CD4-positive, alpha-beta memory T cell (primary cell): ENCODE measurements around the gene JADE1. TPM values are rescaled to one million over a fixed set of nuclear protein-coding genes. Genes with fewer than 3 reads are reported as not detected.

Experiments
- CTCF ChIA-PET: fragments of 350-600 bp; sonication (Branson Sonifier 250); formaldehyde crosslinking; loops from one replicate; lab custom pipeline; 2021; ENCODE audit warnings: inconsistent platforms; ENCODE audit not compliant: partially characterized antibody; lab: Charles Lee
- POLR2A ChIA-PET: fragments of 350-600 bp; sonication (Branson Sonifier 250); formaldehyde crosslinking; loops from one replicate; lab custom pipeline; 2021; ENCODE audit not compliant: partially characterized antibody; lab: Charles Lee
- DNase-seq, 5 donors: peaks; one replicate each; pipeline versions ENCODE4 v3.0.0 to v3.0.0-alpha.2; 2020 to 2022; ENCODE audit warnings: mixed read lengths in 1 of 5
- H3K27ac ChIP-seq: one replicate; pipeline ENCODE4 v1.7.0; 2013; ENCODE audit warnings: low read depth, low read length
- H3K27me3 ChIP-seq: 2 replicates; pipeline ENCODE4 v1.7.0; 2013; ENCODE audit warnings: mild to moderate bottlenecking, low read length, moderate library complexity; ENCODE audit not compliant: insufficient read depth
- H3K36me3 ChIP-seq: 2 replicates; pipeline ENCODE4 v1.7.0; 2013; ENCODE audit warnings: mild to moderate bottlenecking, low read length, moderate library complexity; ENCODE audit not compliant: insufficient read depth
- H3K4me1 ChIP-seq: 2 replicates; pipeline ENCODE4 v1.7.0; 2013; ENCODE audit warnings: mild to moderate bottlenecking, low read length, moderate library complexity; ENCODE audit not compliant: insufficient read depth
- H3K4me3 ChIP-seq, 2 donors: one replicate each; pipeline ENCODE4 v1.7.0; 2013; ENCODE audit warnings: low read length in 2 of 2, mild to moderate bottlenecking in 1 of 2
- H3K9me3 ChIP-seq, 2 donors: one replicate each; pipeline ENCODE4 v1.7.0; 2013; ENCODE audit warnings: low read length in 2 of 2, control low read depth in 1 of 2; ENCODE audit not compliant: control insufficient read depth in 1 of 2
- H3K27ac Mint-ChIP-seq, 7 donors: one replicate each; pipeline ENCODE4 v1.8.0; 2020 to 2021; ENCODE audit warnings: mixed read lengths in 7 of 7, mild to moderate bottlenecking in 6 of 7, inconsistent platforms in 3 of 7, moderate library complexity in 3 of 7
- H3K27me3 Mint-ChIP-seq, 2 donors: one replicate each; pipeline ENCODE4 v1.8.0; 2020 to 2021; ENCODE audit warnings: mixed read lengths in 2 of 2
- H3K36me3 Mint-ChIP-seq, 2 donors: one replicate each; pipeline ENCODE4 v1.8.0; 2020 to 2021; ENCODE audit warnings: mixed read lengths in 2 of 2, inconsistent platforms in 1 of 2, mild to moderate bottlenecking in 1 of 2
- H3K4me1 Mint-ChIP-seq, 4 donors: one replicate each; pipeline ENCODE4 v1.8.0; 2020 to 2021; ENCODE audit warnings: mixed read lengths in 4 of 4, mild to moderate bottlenecking in 1 of 4
- H3K4me3 Mint-ChIP-seq, 8 donors: one replicate each; pipeline ENCODE4 v1.8.0; 2020 to 2021; ENCODE audit warnings: mixed read lengths in 8 of 8, mild to moderate bottlenecking in 7 of 8, moderate library complexity in 6 of 8, inconsistent platforms in 3 of 8
- H3K9me3 Mint-ChIP-seq, 8 donors: one replicate each; pipeline ENCODE4 v1.8.0; 2020 to 2021; ENCODE audit warnings: mixed read lengths in 8 of 8, mild to moderate bottlenecking in 5 of 8, inconsistent platforms in 3 of 8, moderate library complexity in 1 of 8
- intact Hi-C: fragments of 100-400 bp; cut with micrococcal nuclease; formaldehyde crosslinking; loops from one replicate; pipeline ENCODE4 v1.15.1; 2023
- polyA plus RNA-seq, 2 donors: library from polyadenylated mRNA; unstranded; fragments of 300-500 nt; fragmentation: Illumina TruSeq; gene quantifications; one replicate each; pipeline ENCODE4 v1.2.3, GENCODE V29; 2021
- total RNA-seq, 2 experiments: library from RNA; stranded (reverse); gene quantifications; one replicate each; pipeline ENCODE4 v1.2.3, GENCODE V29; 2021

The JADE1 gene
- total and polyA plus RNA-seq, 4 experiments from 2014 or later = 44.9 to 67.3 (median 59.9) TPM

DNA sequence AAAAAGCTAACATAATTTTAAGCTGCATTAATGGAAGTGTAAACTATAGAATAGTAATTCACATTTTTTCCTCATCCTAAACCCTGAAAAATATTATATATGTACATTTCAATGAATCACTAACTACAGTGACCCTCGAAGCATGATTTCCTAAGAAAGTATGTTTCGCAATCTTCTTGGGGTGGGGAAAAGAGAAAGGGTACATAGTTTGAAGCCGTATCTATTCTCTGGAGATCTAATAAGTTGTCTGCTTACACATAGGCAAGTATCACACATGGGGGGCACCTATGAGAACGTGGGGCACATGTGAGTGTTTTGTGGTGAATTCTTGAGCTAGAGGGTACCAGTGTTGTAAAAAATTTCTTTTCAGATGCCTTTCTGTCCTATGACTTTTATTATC, 71.2 kb downstream of the JADE1 start:
- H3K4me1 Mint-ChIP-seq = peaks cover 0 to 3% (median under 1%) of the 10 kb centered on the region in 4 donors
- intact Hi-C loops = no loop called here
- no peak overlapping the region for H3K4me3 ChIP-seq
- H3K27me3 ChIP-seq = no peaks in the 10 kb centered on the region
- no peak overlapping the region for H3K4me3 Mint-ChIP-seq
- no peak for DNase-seq
- no peak overlapping the region for H3K27ac ChIP-seq
- no peaks in the 10 kb centered on the region for H3K27me3 Mint-ChIP-seq
- ChIA-PET CTCF (no interaction called here), POLR2A (no interaction called here)
- no peaks in the 10 kb centered on the region for H3K9me3 ChIP-seq
- H3K4me1 ChIP-seq = no peaks in the 10 kb centered on the region
- peak overlapping the region in 1 of 7 donors; percentile 0 for H3K27ac Mint-ChIP-seq
- peaks cover 4% of the 10 kb centered on the region for H3K36me3 ChIP-seq
- no peaks in the 10 kb centered on the region for H3K9me3 Mint-ChIP-seq
- peaks cover 11 to 12% of the 10 kb centered on the region in 2 donors for H3K36me3 Mint-ChIP-seq

DNA sequence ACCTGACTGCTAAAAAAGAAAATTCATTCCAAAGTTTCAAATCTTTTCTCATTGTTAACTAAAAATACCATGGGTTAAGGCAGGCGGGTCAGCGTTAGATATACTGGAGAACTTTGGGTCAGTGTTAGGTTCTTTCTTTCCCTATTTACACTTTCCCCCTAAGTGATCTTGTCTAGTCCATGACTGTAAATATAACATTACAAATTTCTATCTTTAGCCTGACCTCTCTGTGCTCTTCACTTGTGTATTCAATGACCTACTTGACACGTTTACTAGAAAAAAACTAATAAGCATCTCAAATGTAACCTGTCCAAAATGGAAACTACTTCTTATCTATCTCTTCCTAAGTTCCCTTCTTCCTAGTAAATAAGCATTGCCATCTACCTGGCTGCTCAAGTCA, 95.3 kb downstream of the JADE1 start:
- no peak overlapping the region for H3K27ac Mint-ChIP-seq
- Histone ChIP-seq H3K4me3 (no peak overlapping the region), H3K27ac (no peak overlapping the region), H3K4me1 (no peaks in the 10 kb centered on the region), H3K36me3 (no peaks in the 10 kb centered on the region), H3K9me3 (no peaks in the 10 kb centered on the region), H3K27me3 (no peaks in the 10 kb centered on the region)
- no peak overlapping the region for H3K4me3 Mint-ChIP-seq
- peaks cover 0 to 5% (median 0%) of the 10 kb centered on the region in 8 donors for H3K9me3 Mint-ChIP-seq
- no peaks in the 10 kb centered on the region for H3K27me3 Mint-ChIP-seq
- intact Hi-C loops = no loop called here
- ChIA-PET CTCF (interaction anchor here (1.0 to 1.4 kb wide), 2 partner anchors 11 to 18 kb away, joined by 3 read pairs; no protein-coding TSS in a partner anchor), POLR2A (no interaction called here)
- peaks cover 0 to 1% (median 0%) of the 10 kb centered on the region in 4 donors for H3K4me1 Mint-ChIP-seq
- peaks cover 7 to 23% of the 10 kb centered on the region in 2 donors for H3K36me3 Mint-ChIP-seq
- no peak for DNase-seq

DNA sequence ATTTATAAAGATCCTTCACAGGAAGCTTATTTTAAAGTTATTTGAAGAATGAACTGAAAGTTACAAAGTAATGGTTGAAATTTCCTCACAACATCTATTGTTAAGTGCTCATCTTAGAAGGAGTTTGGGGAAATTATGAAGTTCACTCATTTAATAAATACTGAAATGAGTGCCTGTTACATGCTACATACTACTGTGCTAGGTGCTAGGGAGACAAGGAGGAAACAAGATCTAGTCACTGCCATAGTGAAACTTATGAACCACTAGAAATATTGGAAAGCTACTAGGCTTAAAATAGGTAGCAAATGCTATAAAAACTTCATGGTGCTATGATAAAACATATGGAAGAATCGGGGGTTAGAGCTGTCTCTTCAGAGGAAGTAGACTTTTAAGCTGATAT, 97.1 kb downstream of the JADE1 start:
- Histone ChIP-seq H3K36me3 (no peaks in the 10 kb centered on the region), H3K27ac (no peak overlapping the region), H3K4me1 (no peaks in the 10 kb centered on the region), H3K9me3 (no peaks in the 10 kb centered on the region), H3K27me3 (no peaks in the 10 kb centered on the region), H3K4me3 (no peak overlapping the region)
- intact Hi-C loops = no loop called here
- POLR2A ChIA-PET = no interaction called here
- CTCF ChIA-PET = no interaction called here
- Mint-ChIP-seq H3K27ac (no peak overlapping the region), H3K4me3 (no peak overlapping the region), H3K36me3 (peaks cover 7 to 23% of the 10 kb centered on the region in 2 donors), H3K27me3 (no peaks in the 10 kb centered on the region), H3K4me1 (peaks cover 0 to 1% (median 0%) of the 10 kb centered on the region in 4 donors), H3K9me3 (peaks cover 0 to 3% (median 0%) of the 10 kb centered on the region in 8 donors)
- no peak for DNase-seq

DNA sequence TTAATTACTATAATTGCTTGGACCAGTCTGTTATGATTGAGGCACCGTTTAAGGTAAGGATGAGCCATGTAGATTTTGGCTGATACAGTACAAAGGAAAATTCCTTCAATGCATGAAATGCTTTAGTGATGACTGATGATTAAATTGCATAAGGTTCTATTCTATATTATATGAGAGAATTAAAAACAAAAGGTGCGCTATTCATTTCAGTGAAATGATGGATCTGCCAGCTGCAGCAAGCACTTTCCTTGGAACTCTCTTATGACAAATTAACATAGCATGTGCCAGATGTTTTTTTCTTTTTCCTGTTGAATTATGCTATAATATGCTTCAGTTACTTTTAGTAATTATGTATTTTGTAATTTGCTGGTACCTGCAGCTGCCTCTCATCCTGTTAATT, 98.5 kb downstream of the JADE1 start:
- no peaks in the 10 kb centered on the region for H3K27me3 Mint-ChIP-seq
- DNase-seq = no peak
- H3K36me3 ChIP-seq = no peaks in the 10 kb centered on the region
- H3K4me3 Mint-ChIP-seq = no peak overlapping the region
- peaks cover 0 to 14% of the 10 kb centered on the region in 2 donors for H3K36me3 Mint-ChIP-seq
- POLR2A ChIA-PET = no interaction called here
- H3K27ac ChIP-seq = no peak overlapping the region
- H3K4me1 Mint-ChIP-seq = peaks cover 0 to 1% (median 0%) of the 10 kb centered on the region in 4 donors
- no peaks in the 10 kb centered on the region for H3K4me1 ChIP-seq
- CTCF ChIA-PET = no interaction called here
- intact Hi-C loops = no loop called here
- no peak overlapping the region for H3K4me3 ChIP-seq
- H3K27ac Mint-ChIP-seq = no peak overlapping the region
- H3K9me3 ChIP-seq = no peaks in the 10 kb centered on the region
- H3K27me3 ChIP-seq = no peaks in the 10 kb centered on the region
- H3K9me3 Mint-ChIP-seq = no peaks in the 10 kb centered on the region

DNA sequence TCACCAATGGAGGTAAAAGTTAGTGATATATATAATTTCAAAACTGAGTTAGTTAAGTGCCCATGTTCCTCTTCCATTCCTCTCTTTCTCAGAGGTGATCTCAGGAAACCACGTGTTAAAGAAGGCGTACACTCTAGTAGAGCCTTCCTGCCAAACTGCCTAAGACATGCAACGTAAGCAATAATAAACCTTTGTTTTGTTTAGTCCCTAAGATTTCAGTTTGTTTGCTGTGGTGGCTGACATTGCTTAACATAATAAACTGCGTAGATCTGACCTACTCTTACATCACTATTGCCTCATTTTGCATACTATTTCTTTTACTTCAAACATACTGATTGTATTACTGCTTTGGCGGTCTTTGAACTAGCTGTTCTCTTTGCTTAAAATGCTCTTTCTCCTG, 99.2 kb downstream of the JADE1 start:
- H3K9me3 Mint-ChIP-seq = no peaks in the 10 kb centered on the region
- peaks cover 0 to 14% of the 10 kb centered on the region in 2 donors for H3K36me3 Mint-ChIP-seq
- peaks cover 0 to 1% (median 0%) of the 10 kb centered on the region in 4 donors for H3K4me1 Mint-ChIP-seq
- Histone ChIP-seq H3K9me3 (no peaks in the 10 kb centered on the region), H3K4me1 (no peaks in the 10 kb centered on the region), H3K27me3 (no peaks in the 10 kb centered on the region), H3K27ac (no peak overlapping the region), H3K36me3 (no peaks in the 10 kb centered on the region), H3K4me3 (no peak overlapping the region)
- no peak overlapping the region for H3K27ac Mint-ChIP-seq
- no peak overlapping the region for H3K4me3 Mint-ChIP-seq
- DNase-seq = no peak
- CTCF ChIA-PET = no interaction called here
- no peaks in the 10 kb centered on the region for H3K27me3 Mint-ChIP-seq
- intact Hi-C loops = no loop called here
- POLR2A ChIA-PET = no interaction called here

DNA sequence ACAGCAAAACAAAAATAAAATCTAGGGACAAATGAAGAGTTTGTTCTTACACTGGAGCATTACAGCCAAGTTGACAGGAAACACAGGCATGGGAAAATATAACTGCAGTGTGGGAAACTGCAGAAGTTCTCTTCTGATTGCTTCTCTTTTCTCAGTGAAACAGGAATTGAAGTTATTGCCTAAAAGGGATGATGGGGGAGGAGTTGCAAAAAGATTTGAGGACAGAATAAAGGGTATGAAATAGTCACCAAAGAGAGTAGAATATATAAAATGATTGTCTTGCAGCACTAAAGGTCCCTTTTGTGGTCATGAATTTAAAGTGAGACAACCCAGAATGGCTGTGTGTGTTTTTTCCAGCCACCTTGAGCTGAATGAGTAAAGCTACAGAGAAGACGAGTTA, 103.7 kb downstream of the JADE1 start:
- Histone ChIP-seq H3K27ac (no peak overlapping the region), H3K27me3 (no peaks in the 10 kb centered on the region), H3K9me3 (no peaks in the 10 kb centered on the region), H3K4me1 (peaks cover 7% of the 10 kb centered on the region), H3K36me3 (no peaks in the 10 kb centered on the region), H3K4me3 (no peak overlapping the region)
- POLR2A ChIA-PET = no interaction called here
- H3K9me3 Mint-ChIP-seq = no peaks in the 10 kb centered on the region
- no peak for DNase-seq
- peaks cover 6 to 9% (median 8%) of the 10 kb centered on the region in 4 donors for H3K4me1 Mint-ChIP-seq
- CTCF ChIA-PET = no interaction called here
- no peaks in the 10 kb centered on the region for H3K27me3 Mint-ChIP-seq
- H3K27ac Mint-ChIP-seq = no peak overlapping the region
- no peak overlapping the region for H3K4me3 Mint-ChIP-seq
- intact Hi-C loops = no loop called here
- peaks cover 0 to 12% of the 10 kb centered on the region in 2 donors for H3K36me3 Mint-ChIP-seq

DNA sequence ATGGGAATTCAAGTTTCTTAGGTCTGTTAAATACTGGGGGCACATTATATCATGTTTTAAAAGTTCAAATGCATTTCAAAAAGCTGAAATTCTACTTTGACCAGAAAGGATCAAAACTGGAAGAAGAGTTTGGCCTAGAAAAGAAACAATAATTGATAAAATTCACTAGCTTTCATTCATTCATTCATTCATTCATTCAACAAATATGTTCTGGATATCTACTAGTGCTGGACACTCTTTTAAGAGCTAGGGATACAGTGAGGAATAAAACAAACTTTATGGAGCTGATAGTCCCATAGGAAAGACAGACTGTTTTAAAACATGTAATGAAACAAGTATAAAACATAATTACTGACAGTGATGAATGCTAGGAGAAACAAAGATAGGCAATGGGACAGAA, 106.0 kb downstream of the JADE1 start:
- Mint-ChIP-seq H3K27me3 (no peaks in the 10 kb centered on the region), H3K27ac (no peak overlapping the region), H3K9me3 (no peaks in the 10 kb centered on the region), H3K4me1 (peaks cover 18 to 23% (median 20%) of the 10 kb centered on the region in 4 donors), H3K4me3 (no peak overlapping the region), H3K36me3 (peaks cover 0 to 8% of the 10 kb centered on the region in 2 donors)
- Histone ChIP-seq H3K36me3 (no peaks in the 10 kb centered on the region), H3K27ac (no peak overlapping the region), H3K27me3 (no peaks in the 10 kb centered on the region), H3K9me3 (no peaks in the 10 kb centered on the region), H3K4me1 (peaks cover 10% of the 10 kb centered on the region), H3K4me3 (no peak overlapping the region)
- ChIA-PET CTCF (interaction anchor here (1.5 kb wide), 1 partner anchor 10 kb away, joined by 3 read pairs; no protein-coding TSS in a partner anchor), POLR2A (no interaction called here)
- intact Hi-C loops = no loop called here
- no peak for DNase-seq
